HepG2 (cell line): ENCODE results near the gene NPSR1. TPM values are rescaled to one million over a fixed set of nuclear protein-coding genes. Genes with fewer than 3 reads are reported as not detected.

ENCODE experiments used
- EP300 ChIP-seq, 3 experiments: sonication (generic) in 1 of 3; formaldehyde crosslinking in 1 of 3; IDR thresholded peaks; 2 replicates each; pipeline versions ENCODE4 v1.5.1 to v1.6.1; 2011 to 2020; ENCODE audit warnings: low read depth in 2 of 3, low read length in 2 of 3, borderline replicate concordance in 1 of 3, improper control_type of control experiment in 1 of 3, mild to moderate bottlenecking in 1 of 3, missing genetic modification reagents in 1 of 3, moderate library complexity in 1 of 3
- HINFP ChIP-seq: sonication (generic); formaldehyde crosslinking; IDR thresholded peaks from 2 replicates; pipeline ENCODE4 v1.4.0; 2020; ENCODE audit warnings: low read depth, mild to moderate bottlenecking, missing genetic modification reagents
- HNF4G ChIP-seq, 2 experiments: sonication (generic) in 1 of 2; formaldehyde crosslinking in 1 of 2; IDR thresholded peaks; 2 replicates each; pipeline versions ENCODE4 v1.4.0 to v1.6.1; 2011 to 2020; ENCODE audit warnings: borderline replicate concordance in 2 of 2, low read depth in 2 of 2, mild to moderate bottlenecking in 2 of 2, low read length in 1 of 2, missing genetic modification reagents in 1 of 2, moderate library complexity in 1 of 2
- KLF15 ChIP-seq: sonication (generic); formaldehyde crosslinking; IDR thresholded peaks from 2 replicates; pipeline ENCODE4 v1.8.1; 2023; ENCODE audit warnings: borderline replicate concordance, mild to moderate bottlenecking, inconsistent platforms, missing genetic modification reagents, mixed read lengths
- ONECUT2 ChIP-seq: sonication (generic); formaldehyde crosslinking; IDR thresholded peaks from 2 replicates; pipeline ENCODE4 v1.4.0; 2020; ENCODE audit warnings: missing genetic modification reagents
- RBM22 ChIP-seq: fragments of 200-400 bp; formaldehyde crosslinking; optimal IDR thresholded peaks from 2 replicates; pipeline ENCODE3; 2017; ENCODE audit warnings: mild to moderate bottlenecking, low read length, moderate library complexity
- RFXANK ChIP-seq: IDR thresholded peaks from 2 replicates; pipeline ENCODE4 v1.6.1; 2016
- TFE3 ChIP-seq: IDR thresholded peaks from 2 replicates; pipeline ENCODE4 v1.6.1; 2016
- ZKSCAN8 ChIP-seq: IDR thresholded peaks from 2 replicates; pipeline ENCODE4 v1.6.1; 2016; ENCODE audit warnings: borderline replicate concordance, missing genetic modification reagents, missing compliant biosample characterization
- ZNF260 ChIP-seq: sonication (generic); formaldehyde crosslinking; IDR thresholded peaks from 2 replicates; pipeline ENCODE4 v1.4.0; 2020; ENCODE audit warnings: missing genetic modification reagents, low read depth, mild to moderate bottlenecking, borderline replicate concordance
- ZNF577 ChIP-seq: sonication (generic); formaldehyde crosslinking; IDR thresholded peaks from 2 replicates; pipeline ENCODE4 v1.4.0; 2020; ENCODE audit warnings: mild to moderate bottlenecking, low read depth, missing genetic modification reagents, borderline replicate concordance
- ZNF883 ChIP-seq: sonication (generic); formaldehyde crosslinking; IDR thresholded peaks from 2 replicates; pipeline ENCODE4 v1.5.1; 2020; ENCODE audit warnings: mild to moderate bottlenecking, missing genetic modification reagents; ENCODE audit errors: not compliant biosample characterization
- ZSCAN31 ChIP-seq: sonication (generic); formaldehyde crosslinking; IDR thresholded peaks from 2 replicates; pipeline ENCODE4 v1.5.0; 2020; ENCODE audit warnings: low read depth, mild to moderate bottlenecking, missing genetic modification reagents
- polyA plus RNA-seq, 8 experiments: library from polyadenylated mRNA; depleted of rRNA in 3 of 8; stranded (reverse) in 7 of 8; unstranded in 1 of 8; fragments of >200 nt; fragmentation: Illumina TruSeq in 4 of 8; extraction: Trizol in 4 of 8; gene quantifications; 2 replicates each; pipeline versions ENCODE4 v1.2.1 to v1.2.3, GENCODE V29; 2011 to 2016; ENCODE audit warnings: low read depth in 4 of 8, missing spikeins in 1 of 8, mixed read lengths in 1 of 8; ENCODE audit not compliant: insufficient read depth in 1 of 8
- total RNA-seq, 5 experiments: library from RNA; depleted of rRNA; stranded (reverse); fragments of >200 nt; fragmentation: Illumina TruSeq; extraction: Trizol; gene quantifications; 2 replicates each; pipeline ENCODE4 v1.2.3, GENCODE V29; 2016; ENCODE audit warnings: low read depth in 1 of 5
- TF ChIP-seq, protein P1 (sequence below): sonication (generic); formaldehyde crosslinking; IDR thresholded peaks from 2 replicates; pipeline ENCODE4 v1.4.0; 2020; ENCODE audit warnings: missing genetic modification reagents
- TF ChIP-seq, protein P2 (sequence below), 2 experiments: sonication (generic) in 1 of 2; formaldehyde crosslinking in 1 of 2; IDR thresholded peaks; 2 replicates each; pipeline versions ENCODE4 v1.5.1 to v1.6.1; 2011 to 2020; ENCODE audit warnings: borderline replicate concordance in 1 of 2, low read depth in 1 of 2, low read length in 1 of 2, mild to moderate bottlenecking in 1 of 2, missing genetic modification reagents in 1 of 2, moderate library complexity in 1 of 2
- TF ChIP-seq, protein P3 (sequence below): sonication (generic); formaldehyde crosslinking; IDR thresholded peaks from 2 replicates; pipeline ENCODE4 v1.4.0; 2020; ENCODE audit warnings: missing genetic modification reagents

The NPSR1 gene
- total and polyA plus RNA-seq, 2 of the 13 experiments (the other 11 are each of a cell fraction or from before 2014, with no cell fraction given), result not detected

DNA sequence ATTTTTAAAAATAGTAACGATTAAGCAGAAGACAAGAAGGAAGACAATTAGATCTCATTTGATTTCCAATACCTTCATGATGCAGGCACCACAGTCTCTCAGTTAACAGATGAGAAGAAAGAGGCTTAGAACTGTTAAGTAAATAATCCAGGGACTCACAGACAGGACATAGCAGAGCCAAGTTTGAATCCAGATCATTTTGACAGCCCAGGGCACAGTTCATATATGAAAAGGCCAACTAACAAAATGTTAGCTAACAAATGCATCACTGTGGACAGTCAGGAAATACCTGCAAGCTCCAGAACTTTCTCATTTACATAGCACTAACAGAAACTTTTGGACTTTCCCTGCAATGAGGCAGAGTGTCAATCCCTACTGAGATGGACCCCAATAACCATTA is 4.2 kb upstream of the NPSR1 start (continued):
- TF ChIP-seq HNF4G (IDR thresholded peaks at IDR 0.05; ENCODE audit: borderline replicate concordance, low read depth, low read length) (0 out of 2 replicates have a peak, but pooled peaks have one; percentile 6), HNF4G (CRISPR knock-in tag; IDR thresholded peaks at IDR 0.05; ENCODE audit: borderline replicate concordance, low read depth) (no peak), ZNF883 (CRISPR knock-in tag) (no peak), HINFP (CRISPR knock-in tag) (no peak), KLF15 (CRISPR knock-in tag) (no peak), TFE3 (CRISPR knock-in tag) (no peak), ZSCAN31 (no peak), ONECUT2 (CRISPR knock-in tag) (no peak), ZNF577 (CRISPR knock-in tag) (no peak), ZKSCAN8 (CRISPR knock-in tag) (no peak), EP300 (IDR thresholded peaks at IDR 0.05; ENCODE audit: low read depth in 2 of 2, low read length in 2 of 2) (peak in 1 of 2 experiments; percentile 32; a peak in 1 of 4 replicates), EP300 (CRISPR knock-in tag; IDR thresholded peaks at IDR 0.05; ENCODE audit: borderline replicate concordance) (no peak), ZNF260 (CRISPR knock-in tag) (no peak), RBM22 (no peak), RFXANK (CRISPR knock-in tag) (no peak)
- TF ChIP-seq, protein P1, sequence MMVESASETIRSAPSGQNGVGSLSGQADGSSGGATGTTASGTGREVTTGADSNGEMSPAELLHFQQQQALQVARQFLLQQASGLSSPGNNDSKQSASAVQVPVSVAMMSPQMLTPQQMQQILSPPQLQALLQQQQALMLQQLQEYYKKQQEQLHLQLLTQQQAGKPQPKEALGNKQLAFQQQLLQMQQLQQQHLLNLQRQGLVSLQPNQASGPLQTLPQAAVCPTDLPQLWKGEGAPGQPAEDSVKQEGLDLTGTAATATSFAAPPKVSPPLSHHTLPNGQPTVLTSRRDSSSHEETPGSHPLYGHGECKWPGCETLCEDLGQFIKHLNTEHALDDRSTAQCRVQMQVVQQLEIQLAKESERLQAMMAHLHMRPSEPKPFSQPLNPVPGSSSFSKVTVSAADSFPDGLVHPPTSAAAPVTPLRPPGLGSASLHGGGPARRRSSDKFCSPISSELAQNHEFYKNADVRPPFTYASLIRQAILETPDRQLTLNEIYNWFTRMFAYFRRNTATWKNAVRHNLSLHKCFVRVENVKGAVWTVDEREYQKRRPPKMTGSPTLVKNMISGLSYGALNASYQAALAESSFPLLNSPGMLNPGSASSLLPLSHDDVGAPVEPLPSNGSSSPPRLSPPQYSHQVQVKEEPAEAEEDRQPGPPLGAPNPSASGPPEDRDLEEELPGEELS, result 0 out of 2 replicates have a peak, but pooled peaks have one; percentile 12
- TF ChIP-seq, protein P2, sequence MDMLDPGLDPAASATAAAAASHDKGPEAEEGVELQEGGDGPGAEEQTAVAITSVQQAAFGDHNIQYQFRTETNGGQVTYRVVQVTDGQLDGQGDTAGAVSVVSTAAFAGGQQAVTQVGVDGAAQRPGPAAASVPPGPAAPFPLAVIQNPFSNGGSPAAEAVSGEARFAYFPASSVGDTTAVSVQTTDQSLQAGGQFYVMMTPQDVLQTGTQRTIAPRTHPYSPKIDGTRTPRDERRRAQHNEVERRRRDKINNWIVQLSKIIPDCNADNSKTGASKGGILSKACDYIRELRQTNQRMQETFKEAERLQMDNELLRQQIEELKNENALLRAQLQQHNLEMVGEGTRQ (IDR thresholded peaks at IDR 0.05; ENCODE audit: low read depth, low read length), result no peak
- TF ChIP-seq, protein P2 (CRISPR knock-in tag; IDR thresholded peaks at IDR 0.05; ENCODE audit: borderline replicate concordance), result no peak
- TF ChIP-seq, protein P3, sequence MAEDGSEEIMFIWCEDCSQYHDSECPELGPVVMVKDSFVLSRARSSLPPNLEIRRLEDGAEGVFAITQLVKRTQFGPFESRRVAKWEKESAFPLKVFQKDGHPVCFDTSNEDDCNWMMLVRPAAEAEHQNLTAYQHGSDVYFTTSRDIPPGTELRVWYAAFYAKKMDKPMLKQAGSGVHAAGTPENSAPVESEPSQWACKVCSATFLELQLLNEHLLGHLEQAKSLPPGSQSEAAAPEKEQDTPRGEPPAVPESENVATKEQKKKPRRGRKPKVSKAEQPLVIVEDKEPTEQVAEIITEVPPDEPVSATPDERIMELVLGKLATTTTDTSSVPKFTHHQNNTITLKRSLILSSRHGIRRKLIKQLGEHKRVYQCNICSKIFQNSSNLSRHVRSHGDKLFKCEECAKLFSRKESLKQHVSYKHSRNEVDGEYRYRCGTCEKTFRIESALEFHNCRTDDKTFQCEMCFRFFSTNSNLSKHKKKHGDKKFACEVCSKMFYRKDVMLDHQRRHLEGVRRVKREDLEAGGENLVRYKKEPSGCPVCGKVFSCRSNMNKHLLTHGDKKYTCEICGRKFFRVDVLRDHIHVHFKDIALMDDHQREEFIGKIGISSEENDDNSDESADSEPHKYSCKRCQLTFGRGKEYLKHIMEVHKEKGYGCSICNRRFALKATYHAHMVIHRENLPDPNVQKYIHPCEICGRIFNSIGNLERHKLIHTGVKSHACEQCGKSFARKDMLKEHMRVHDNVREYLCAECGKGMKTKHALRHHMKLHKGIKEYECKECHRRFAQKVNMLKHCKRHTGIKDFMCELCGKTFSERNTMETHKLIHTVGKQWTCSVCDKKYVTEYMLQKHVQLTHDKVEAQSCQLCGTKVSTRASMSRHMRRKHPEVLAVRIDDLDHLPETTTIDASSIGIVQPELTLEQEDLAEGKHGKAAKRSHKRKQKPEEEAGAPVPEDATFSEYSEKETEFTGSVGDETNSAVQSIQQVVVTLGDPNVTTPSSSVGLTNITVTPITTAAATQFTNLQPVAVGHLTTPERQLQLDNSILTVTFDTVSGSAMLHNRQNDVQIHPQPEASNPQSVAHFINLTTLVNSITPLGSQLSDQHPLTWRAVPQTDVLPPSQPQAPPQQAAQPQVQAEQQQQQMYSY (CRISPR knock-in tag), result no peak
